Chondrocyte (in vitro differentiated cells): Measurements from ENCODE around the gene CD3D. TPM values are rescaled to one million over a fixed set of nuclear protein-coding genes. Genes with fewer than 3 reads are reported as not detected.

Experiments
- DNase-seq: peaks from one replicate; pipeline ENCODE4 v3.0.0; 2021; ENCODE audit warnings: mixed read lengths, low spot score
- H3K27ac Mint-ChIP-seq: one replicate; pipeline ENCODE4 v1.8.0; 2021; ENCODE audit warnings: mild to moderate bottlenecking, moderate library complexity, mixed read lengths; ENCODE audit not compliant: unreplicated experiment
- H3K27me3 Mint-ChIP-seq: 2 replicates; pipeline ENCODE4 v1.8.0; 2021; ENCODE audit warnings: low read depth, mixed read lengths
- H3K36me3 Mint-ChIP-seq: 2 replicates; pipeline ENCODE4 v1.8.0; 2021; ENCODE audit warnings: low read depth, mixed read lengths
- H3K4me1 Mint-ChIP-seq: 2 replicates; pipeline ENCODE4 v1.8.0; 2021; ENCODE audit warnings: low read depth, mild to moderate bottlenecking, mixed read lengths
- H3K4me3 Mint-ChIP-seq: one replicate; pipeline ENCODE4 v1.8.0; 2021; ENCODE audit warnings: mild to moderate bottlenecking, moderate library complexity, mixed read lengths; ENCODE audit not compliant: unreplicated experiment
- H3K9me3 Mint-ChIP-seq: 2 replicates; pipeline ENCODE4 v1.8.0; 2021; ENCODE audit warnings: low read depth, mixed read lengths
- CTCF ChIP-seq: fragments of 200-600 bp; sonication (generic); IDR thresholded peaks from 2 replicates; pipeline ENCODE4 v1.5.0; 2021; ENCODE audit warnings: antibody characterized with exemption, mild to moderate bottlenecking, moderate library complexity
- total RNA-seq: library from RNA; stranded (reverse); gene quantifications from 3 replicates; pipeline ENCODE4 v1.2.1, GENCODE V29; 2021

Gene CD3D
- total RNA-seq, 1 donor from 2014 or later = not detected

DNA sequence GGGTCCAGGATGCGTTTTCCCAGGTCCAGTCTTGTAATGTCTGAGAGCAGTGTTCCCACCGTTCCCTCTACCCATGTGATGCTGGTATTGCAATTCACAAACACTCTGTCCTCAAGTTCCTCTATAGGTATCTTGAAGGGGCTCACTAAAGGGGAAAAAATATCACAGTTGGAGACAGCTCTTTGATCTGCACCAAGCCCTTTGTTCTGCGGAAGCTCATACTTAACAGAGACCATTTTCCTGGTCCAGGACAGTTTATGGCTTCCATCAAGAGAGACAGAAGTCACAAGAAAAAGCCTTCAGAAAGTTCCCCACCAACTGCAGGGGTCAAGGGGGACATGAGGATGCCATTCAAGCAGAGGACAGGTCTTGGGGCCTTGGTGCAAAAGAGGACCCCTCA is 2.1 kb downstream of the CD3D start:
- no peak overlapping the region for H3K27ac Mint-ChIP-seq
- TF ChIP-seq CTCF = no peak
- no peaks in the 10 kb centered on the region for H3K4me1 Mint-ChIP-seq
- H3K36me3 Mint-ChIP-seq = peaks cover 1% of the 10 kb centered on the region
- H3K4me3 Mint-ChIP-seq = no peak overlapping the region
- no peaks in the 10 kb centered on the region for H3K9me3 Mint-ChIP-seq
- no peak for DNase-seq
- peaks cover 41% of the 10 kb centered on the region for H3K27me3 Mint-ChIP-seq

DNA sequence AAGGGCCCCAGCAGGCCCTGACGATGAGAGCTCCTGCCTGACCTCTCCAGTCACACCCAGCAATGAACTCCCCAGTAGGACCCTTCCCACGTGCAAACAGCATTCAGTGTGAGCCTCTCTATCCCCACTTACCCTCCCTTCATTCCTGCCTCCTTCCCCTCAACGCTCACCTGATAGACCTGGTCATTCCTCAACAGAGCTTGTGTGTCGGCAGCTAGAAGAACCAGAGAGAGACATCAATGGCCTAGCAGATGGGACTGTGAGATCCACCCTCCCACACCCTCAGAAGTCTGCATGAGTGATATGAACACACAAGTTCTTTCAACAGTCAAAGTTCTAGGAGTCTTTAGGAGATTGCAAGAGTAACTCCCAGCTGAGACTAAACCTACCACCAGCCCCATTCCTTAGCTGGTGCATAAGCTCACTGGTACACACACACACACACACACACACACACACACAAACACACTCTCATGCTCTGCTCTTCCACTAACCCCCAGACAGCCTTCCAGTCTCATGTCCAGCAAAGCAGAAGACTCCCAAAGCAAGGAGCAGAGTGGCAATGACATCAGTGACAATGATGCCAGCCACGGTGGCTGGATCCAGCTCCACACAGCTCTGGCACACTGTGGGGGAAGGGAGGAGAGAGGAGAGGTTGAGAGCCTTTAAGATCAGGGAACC is 3.1 kb downstream of the CD3D start:
- Mint-ChIP-seq H3K9me3 (no peaks in the 10 kb centered on the region), H3K27me3 (peaks cover 36% of the 10 kb centered on the region), H3K27ac (no peak overlapping the region), H3K36me3 (no peaks in the 10 kb centered on the region), H3K4me3 (no peak overlapping the region), H3K4me1 (no peaks in the 10 kb centered on the region)
- no peak for TF ChIP-seq CTCF
- no peak for DNase-seq

DNA sequence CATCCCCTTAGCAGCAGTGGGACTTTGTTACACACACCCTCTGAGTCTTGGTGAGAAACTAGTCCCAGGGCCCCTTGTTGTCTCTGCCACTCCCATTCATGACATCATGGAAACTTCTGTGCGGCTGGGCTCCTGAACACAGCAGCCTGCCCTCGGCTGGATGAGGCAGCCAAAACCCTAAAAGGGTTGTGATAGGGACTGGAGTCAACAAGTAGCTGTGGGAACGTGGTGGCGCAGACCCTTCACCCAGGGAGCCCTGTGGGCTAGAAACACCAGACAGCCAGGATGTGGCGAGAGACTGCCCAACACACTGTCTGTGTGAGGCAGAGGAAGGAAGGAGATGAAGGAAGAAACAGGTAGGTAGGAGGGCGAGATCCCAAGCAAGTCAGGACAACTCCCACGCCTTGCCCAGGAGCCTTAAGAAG is 3.9 kb downstream of the CD3D start:
- H3K4me1 Mint-ChIP-seq = no peaks in the 10 kb centered on the region
- DNase-seq = no peak
- H3K4me3 Mint-ChIP-seq = no peak overlapping the region
- TF ChIP-seq CTCF = no peak
- no peak overlapping the region for H3K27ac Mint-ChIP-seq
- no peaks in the 10 kb centered on the region for H3K9me3 Mint-ChIP-seq
- H3K27me3 Mint-ChIP-seq = peaks cover 32% of the 10 kb centered on the region
- no peaks in the 10 kb centered on the region for H3K36me3 Mint-ChIP-seq

DNA sequence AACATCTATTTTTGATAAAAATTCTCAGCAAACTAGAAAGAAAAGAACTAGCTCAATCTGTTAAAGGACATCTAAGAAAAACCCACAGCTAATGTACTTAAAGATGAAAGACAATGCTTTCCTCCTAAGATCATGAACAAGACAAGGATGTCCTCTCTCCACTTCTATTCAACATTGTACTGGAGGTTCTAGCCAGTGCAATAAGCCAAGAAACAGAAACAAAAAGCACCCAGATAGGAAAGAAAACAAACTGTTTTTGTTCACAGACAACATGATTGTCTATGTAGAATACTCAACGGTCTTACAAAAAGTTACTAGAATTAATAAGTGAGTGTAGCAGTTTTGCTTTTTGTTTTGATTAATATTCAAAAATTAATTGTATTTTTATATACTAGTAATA is 7.8 kb downstream of the CD3D start:
- Mint-ChIP-seq H3K4me3 (no peak overlapping the region), H3K9me3 (no peaks in the 10 kb centered on the region), H3K4me1 (no peaks in the 10 kb centered on the region), H3K36me3 (no peaks in the 10 kb centered on the region), H3K27me3 (peaks cover 24% of the 10 kb centered on the region), H3K27ac (no peak overlapping the region)
- no peak for TF ChIP-seq CTCF
- DNase-seq = no peak

DNA sequence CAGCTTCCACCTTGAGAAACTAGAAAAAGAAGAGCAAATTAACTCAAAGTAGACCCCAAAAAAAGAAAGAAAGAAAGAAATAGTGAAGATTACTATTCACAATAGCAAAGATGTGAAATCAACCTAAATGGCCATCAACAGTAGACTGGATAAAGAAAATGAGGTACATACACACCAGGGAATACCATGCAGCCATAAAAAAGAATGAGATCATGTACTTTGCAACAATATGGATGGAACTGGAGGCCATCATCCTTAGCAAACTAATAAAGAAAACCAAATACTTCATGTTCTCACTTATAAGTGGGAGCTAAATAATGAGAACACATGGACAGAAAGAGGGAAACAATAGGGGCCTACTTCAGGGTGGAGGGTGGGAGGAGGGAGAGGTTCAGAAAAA is 13.8 kb downstream of the CD3D start:
- DNase-seq = no peak
- no peak for TF ChIP-seq CTCF
- H3K4me3 Mint-ChIP-seq = no peak overlapping the region

More for the DNA sequence above, 13.8 kb downstream of the CD3D start:
- Mint-ChIP-seq H3K27ac (no peak overlapping the region), H3K36me3 (no peaks in the 10 kb centered on the region), H3K9me3 (peaks cover 3% of the 10 kb centered on the region), H3K4me1 (no peaks in the 10 kb centered on the region), H3K27me3 (peaks cover 26% of the 10 kb centered on the region)
